GM19438 (cell line): Measurements from ENCODE around the gene MRPL36.
A peak's percentile ranks its signal among the peaks of the same experiment; 100 is the strongest.
"Not testable (repeated sequence)": the region's sequence is repeated elsewhere in the genome, so short reads cannot be mapped to it uniquely, and the experiment has no call there.

Experiments
- ATAC-seq: cut with Tn5 transposase; IDR thresholded peaks from one replicate; pipeline ENCODE4 v1.9.1; 2021; ENCODE audit warnings: low read depth; ENCODE audit not compliant: unreplicated experiment

Gene MRPL36

DNA sequence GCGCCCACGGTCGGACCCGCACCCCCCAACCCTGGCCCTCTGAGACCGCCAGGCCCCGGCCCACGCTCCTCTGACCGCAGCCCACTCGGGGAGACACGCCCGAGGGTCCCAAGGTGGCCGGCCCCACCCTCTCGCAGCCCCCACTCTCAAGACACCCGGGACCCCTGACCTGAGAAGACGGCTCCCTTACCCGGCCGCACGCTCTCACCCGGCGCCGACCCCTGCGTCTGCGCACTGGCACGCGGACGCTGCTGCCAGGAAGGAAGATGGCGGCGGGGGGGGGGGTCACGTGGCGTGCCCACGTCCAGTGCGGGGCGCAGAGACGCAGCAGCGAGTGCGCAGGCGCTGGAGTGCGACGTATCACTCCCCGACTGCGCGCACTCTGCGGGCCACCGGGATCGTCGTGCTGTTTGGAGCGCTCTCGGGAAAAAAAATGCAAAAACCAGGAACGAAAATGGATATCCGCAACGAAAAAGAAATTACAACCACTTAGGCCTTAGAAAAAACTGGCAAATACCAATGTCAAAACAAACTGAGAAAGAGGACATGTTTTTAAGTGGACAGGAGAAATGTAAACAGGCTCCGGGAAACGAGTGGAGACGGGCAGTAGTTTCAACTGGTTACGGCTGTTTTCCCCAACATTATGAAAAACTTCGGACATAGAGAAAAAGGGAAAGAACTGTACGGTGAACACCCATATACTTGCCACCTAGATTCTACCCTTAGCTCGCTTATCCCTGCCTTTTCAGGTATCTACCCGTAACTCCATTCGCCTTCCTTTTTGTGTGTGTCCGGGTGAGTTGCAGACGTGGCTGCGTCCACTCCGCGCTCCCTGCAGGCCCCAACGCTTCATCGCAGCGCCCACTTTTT is at the start of gene MRPL36:
MRPL36 (minus strand) TSS at position 236 of the 870 bp plus-strand sequence. CDS start 902 bp downstream, outside the sequence.
- ATAC-seq: peak; percentile 45

DNA sequence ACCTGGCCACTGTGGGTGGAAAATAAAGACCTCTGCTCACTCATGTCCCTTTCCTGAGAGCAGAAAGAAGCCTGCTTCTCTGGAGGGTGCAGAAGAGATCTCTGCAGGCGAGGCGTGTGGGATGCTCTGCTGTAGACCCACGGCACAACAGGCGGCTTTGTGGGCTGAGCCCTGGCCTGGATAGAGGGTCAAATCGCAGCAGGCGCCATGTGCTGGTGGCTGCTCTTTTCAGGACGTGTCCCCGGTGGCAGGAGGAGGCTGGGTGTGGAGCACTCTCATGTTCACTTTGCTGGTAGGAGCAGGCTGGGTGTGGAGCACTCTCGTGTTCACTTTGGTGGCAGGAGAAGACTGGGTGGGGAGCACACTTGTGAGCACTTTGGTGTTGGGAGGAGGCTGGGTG is 48.0 kb upstream of the MRPL36 start:
- no peak for ATAC-seq

DNA sequence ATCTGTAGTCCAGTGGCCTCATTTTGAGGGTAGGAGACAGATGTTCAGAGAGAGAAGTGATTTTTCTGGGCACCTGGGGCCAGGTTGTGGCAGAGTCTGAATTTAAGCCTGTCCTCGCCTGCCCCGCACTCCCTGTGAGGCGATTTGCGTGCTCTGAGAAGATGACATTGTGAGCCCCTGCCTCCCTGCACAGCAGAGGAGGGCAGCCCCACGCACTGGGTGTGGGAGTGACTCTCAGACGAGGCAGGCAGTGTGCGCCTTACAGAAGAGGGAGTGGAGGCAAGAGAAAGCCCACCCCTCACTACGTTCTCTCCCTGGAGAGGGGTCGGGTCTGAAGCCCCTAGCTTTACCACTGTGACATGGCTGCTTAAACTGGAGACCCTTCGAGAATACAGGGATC is 47.4 kb upstream of the MRPL36 start:
- no peak for ATAC-seq

DNA sequence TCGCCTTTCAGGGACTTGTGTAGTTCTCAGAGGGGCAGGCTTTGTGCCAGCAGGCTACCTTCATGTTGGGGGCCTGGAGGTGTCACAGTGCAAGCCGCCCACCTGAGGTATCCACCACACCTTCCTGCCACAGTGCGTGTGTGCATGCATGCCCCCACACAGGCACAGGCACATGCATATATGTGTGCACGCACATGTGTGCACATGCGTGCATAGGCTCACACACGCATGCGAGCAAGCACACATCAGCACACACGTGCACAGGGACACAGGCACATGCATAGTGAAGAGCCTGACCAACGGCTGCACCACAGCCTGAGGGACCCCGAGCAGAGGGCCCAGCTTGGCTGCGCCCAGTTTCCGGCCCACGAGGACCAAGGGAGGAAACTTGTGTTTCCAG is 46.9 kb upstream of the MRPL36 start:
- ATAC-seq: no peak

DNA sequence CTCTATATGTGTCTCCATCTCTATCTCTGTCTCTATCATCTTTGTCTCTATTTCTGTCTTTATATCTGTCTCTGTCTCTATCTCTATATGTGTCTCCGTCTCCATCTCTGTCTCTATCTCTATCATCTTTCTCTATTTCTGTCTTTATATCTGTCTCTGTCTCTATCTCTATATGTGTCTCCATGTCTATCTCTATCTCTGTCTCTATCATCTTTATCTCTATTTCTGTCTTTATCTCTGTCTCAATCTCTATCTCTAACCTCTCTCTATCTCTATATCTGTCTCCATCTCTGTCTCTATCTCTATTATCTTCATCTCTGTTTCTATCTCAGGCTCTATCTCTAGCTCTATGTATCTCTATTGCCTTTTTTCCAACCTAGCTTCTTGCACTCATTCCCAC is 46.1 kb upstream of the MRPL36 start:
- ATAC-seq: no peak

DNA sequence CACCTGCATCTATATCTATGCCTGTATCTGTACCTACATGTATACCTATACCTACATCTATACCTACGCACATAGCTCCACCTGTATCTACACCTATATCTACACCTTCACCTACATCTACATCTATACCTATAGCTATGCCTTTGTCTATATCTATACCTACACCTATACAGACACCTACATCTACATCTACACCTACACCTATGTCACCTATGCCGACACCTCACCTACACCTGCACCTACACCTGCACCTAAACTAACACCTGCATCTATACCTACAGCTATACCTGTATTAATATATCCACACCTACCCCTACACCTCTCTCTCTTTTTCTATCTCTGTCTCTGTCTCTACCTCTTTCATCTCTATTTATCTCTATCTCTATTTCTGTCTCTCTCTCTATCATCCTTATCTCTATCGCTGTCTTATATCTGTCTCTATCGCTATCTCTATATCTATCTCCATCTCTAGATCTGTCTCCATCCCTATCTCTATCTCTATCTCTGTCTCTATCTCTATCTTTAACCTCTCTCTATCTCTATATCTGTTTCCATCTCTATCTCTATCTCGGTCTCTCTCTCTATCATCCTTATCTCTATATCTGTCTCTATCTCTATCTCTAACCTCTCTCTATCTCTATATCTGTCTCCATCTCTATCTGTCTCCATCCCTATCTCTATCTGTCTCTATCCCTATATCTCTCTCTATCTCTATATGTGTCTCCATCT is 45.2 kb upstream of the MRPL36 start:
- ATAC-seq: no peak

DNA sequence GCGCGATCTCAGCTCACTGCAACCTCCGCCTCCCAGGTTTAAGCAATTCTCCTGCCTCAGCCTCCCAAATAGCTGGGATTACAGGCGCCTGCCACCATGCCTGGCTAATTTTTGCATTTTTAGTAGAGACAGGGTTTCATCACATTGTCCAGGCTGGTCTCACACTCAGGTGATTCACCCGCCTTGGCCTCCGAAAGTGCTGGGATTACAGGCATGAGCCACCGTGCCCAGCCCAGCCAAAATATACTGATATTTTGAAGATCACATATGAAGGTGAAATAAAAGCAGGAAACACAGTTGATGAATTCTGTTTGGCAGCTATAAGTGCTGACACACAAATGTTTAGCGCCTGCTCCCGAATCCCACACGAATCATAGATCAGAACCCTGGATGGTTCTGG is 44.1 kb upstream of the MRPL36 start:
- not testable (repeated sequence) for ATAC-seq

DNA sequence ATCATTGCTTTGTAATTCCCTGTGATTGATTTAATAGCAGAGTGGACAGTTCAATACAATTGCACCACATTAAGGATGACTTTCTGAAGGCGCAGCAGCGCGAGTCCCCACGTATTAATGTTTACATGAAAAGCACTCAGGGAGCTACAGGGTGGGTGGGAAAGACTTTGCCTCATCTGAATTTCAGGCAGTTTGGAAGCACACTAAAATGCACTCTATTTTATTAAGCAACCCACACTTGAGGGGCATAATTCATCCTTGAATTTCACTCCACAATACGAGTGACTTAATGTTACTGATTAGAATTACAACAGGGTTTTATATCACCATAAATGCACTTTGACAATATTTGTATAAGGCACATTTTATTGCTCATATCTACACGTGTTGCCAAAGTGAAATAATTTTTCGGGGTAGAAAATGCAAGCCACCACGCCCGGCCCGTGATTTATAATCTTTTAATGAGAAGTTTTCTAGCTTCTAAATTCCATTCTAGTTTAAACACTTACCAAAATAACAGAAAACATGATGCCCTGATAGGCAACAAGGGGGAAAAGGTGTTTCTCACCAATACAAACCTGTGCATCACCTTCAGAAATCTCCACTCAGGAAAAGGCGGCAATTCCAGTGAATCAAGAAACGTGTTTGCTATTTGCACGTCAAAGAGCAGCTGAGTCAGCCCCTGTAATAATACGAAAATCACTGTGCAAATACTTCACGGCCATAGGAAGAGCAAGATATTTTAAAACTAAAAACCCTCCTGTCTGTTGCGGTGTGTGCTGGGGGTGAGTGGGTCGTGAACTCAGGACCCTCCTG is 42.6 kb upstream of the MRPL36 start:
- ATAC-seq: no peak

DNA sequence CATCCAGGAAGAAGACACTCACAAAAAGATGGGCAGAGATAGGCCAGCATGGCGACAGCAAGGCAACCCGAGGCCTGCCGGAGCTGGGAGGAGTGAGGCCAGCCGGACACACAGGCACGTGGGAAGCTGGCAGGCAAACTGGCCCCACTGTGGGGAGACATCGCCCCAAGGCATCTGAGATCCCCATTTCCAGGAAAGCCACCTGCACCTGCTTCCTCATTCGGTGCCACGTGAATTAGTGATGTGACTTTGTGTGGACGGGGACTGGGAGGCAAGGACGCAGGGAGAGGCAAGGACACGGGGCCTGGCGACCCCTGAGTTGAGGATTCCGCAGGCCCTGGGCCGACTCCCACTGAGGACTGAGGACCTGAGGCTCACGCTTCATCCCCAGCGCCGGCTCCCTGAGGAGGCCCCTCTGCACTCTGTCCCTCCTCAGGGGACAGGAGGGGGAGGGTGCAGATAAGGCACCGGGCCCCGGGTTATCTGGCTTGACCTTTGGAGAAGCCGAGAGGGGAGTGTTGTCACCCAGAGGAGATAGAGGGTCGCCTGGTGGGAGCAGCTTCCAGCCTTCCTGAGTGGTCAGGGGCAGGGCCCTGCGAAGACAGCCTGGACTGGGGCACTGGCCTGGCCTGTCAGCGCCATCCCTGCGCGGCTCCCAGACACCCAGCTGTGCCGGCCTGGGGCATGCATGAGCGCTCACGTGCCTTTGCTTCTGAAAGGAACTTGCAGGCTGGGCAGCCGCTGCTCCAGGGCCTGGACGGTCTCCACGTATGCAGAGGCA is 41.3 kb upstream of the MRPL36 start:
- ATAC-seq: no peak

DNA sequence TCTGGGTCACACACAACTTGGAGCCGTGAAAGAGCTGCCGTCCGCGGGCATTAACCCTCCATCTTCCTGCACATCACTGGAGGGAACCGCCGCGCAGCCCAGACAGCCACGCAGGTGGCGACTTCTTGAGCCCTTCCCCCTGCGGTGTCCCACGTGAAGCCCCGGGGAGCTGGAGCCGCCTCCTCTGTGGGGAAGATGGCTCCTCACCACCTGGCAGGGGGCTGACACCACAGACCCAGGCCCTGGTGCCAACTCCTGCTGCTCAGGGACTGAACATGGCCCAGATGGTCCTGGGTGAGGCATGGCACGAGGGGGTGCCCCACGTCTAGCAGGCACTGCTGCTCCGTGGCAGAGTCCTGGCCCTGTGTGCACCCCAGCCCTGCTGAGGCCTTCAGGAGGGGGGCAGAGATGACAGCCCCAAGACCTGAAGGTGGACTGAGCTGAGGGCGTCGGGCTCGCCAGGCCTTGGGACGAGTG is 40.5 kb upstream of the MRPL36 start:
- no peak for ATAC-seq

DNA sequence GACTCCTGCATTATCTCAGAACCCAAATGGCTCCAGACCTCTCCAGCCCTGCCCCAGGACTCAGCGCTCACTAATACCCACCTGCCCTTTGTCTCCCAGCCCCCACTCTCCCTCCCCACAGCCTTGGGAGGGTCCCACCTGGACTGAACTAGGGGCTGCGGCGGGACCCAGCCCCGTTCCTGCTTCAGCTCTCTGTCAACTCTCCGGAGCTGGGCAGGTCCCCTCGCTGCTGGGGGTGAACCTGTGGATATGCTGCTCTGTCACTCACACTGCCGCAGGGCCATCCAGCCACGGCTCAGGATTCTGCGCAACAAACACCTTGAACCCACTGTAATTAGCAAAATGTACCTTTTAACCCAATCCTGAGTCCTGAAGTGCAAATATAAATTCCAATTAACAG is 38.4 kb upstream of the MRPL36 start:
- ATAC-seq: no peak

DNA sequence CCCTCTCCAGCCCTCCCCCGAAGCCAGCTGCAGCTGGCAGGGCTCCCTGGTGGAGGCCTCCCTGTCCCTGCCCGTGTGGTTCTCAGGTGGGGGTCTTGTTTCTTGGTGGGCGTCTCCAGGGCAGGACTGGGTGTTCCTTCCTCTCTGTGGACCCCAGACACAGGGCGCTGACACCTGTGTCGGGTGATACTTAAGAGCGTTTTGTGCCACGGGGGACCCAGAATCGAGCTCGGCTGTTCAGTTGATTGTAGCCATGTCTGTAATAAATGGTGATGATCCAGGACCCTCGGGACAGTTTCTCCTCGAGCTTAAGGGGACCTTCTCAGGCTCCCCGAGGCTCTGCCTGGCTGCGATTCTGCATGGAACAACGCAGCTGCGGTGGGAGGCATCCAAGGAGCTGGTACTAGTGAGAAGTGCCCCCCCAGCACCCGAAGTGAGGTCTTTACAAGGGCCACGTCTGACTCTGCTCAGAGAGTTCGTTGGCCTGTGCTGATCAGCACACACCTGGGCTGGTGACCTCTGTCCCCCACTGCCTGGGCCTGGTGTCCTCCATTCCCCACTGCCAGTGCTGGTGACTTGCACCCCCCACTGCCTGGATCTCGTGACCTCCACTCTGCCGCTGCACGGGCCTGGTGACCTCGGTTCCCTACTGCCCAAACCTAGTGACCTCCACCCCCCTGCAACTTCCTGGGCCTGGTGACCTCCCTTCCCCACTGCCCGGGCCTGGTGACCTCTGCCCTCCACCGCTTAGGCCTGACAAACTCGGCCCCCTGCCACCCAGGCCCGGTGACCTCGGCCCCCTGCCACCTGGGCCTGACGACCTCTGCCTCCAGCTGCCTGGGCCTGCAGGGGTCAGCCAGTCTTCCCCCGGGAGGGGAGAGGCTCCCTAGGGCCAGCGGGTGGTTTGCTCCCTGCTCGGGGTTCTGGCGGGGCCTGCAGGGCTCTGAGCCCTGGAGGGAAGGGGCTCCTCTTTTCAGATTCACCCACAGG is 37.5 kb upstream of the MRPL36 start:
- no peak for ATAC-seq

DNA sequence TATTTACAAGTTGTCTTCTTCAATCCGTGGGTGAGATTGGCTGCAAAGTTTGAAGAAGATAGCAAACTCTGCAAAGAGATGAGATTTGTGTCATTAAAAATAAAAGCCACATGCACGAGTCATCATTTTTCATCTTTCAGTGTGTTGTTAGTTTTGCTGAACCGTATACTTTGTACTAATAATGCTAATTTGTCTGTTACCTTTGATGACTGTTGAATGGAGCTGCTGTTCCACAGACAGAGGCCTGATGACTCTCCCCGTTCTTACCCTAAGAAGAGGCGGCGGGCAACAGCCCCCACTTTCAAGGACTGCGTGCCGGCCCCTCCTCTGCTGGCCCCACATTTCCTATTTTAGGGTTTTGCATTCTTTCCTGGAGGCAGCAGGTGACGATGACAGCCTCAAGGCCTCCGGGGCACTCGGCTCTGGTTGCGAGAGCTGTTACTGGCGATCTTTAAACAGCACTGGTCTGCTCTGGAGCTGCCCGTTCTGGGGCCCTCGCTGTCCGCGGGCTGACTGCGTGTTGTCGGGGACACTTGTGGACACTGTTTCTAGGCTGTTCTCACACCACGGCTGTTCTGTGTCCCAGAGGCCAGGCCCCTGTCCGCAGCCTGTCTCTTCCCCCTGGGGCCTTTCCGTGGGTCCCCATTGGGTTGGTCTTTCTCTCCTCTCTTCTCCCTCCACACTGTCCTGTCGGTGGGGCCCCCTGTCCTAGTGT is 36.7 kb upstream of the MRPL36 start:
- ATAC-seq: no peak

DNA sequence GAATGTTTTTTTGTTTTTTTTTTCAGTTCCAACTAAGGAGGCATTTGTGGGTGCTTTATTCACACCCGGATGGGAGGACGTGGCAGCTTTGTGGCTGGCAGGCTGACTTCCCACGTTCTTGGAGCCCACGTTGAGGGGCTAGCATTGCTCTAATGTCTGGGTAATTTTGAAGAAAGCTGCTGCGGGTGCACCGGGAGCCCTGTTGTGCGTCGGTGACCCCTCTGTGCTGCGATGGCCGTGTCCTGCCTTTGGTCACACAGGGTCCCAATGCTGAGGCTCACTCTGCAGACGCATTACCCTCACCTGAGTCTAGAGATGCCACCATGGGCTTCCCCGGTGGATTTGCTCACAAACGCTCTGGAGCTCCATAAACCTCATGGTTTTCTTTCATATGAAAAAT is 35.8 kb upstream of the MRPL36 start:
- no peak for ATAC-seq

DNA sequence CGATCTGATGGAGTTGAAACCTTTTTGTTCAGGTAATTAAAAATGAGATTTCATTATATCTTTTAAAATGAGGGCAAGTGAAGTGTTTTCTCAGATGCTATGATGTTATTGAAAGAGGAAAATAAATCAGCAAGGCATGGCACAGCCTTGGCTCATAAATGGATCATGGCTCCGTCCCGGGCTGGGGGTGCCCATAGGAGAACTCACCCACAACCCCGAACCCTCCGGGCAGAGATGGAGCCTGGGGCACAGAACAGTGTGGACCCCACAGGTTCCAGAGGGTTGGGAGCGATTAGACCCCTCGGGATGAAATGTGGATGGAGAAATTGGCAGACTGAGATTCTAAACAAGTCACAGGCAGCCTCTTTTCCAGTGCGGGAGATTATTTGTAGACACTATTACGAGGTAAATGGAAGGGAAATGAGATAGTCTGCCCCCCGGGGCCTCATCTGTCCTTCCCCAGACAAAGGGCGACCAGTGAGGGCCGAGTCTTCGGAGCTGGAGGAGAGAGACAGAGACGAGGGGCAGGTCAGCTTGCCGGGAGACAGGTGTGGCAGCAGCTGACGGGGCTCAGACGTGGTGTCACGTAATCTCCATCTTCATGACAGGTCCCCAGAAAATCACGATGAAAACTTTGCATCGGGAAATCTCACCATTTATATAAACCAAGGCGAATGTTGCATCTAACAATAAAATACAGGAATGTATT is 35.2 kb upstream of the MRPL36 start:
- ATAC-seq: no peak

DNA sequence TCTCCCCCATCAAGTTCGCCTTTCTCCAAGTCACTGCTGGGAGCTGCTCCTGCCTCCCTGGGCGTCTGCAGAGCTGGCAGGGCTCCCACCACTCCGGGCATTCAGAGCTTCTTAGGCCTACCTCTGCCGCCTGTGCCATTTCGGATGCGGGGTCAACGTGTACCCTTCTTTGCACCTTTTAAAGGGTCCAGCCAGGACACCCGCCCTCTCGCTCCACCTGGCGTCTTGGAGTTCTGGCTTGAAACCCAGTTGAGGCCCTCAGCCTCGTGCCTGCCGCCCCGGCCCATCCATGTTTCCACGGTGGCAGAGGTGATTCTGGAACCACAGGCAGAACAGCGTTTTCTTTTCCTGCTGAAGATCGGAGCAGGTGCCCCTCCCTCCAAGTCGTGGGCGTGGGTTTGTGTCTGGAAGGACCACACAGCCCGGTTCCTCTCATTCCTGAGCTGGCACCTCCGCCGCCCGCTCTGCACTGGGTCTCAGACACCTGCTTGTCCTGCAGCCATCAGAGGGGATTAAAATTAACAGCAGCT is 34.5 kb upstream of the MRPL36 start:
- no peak for ATAC-seq

DNA sequence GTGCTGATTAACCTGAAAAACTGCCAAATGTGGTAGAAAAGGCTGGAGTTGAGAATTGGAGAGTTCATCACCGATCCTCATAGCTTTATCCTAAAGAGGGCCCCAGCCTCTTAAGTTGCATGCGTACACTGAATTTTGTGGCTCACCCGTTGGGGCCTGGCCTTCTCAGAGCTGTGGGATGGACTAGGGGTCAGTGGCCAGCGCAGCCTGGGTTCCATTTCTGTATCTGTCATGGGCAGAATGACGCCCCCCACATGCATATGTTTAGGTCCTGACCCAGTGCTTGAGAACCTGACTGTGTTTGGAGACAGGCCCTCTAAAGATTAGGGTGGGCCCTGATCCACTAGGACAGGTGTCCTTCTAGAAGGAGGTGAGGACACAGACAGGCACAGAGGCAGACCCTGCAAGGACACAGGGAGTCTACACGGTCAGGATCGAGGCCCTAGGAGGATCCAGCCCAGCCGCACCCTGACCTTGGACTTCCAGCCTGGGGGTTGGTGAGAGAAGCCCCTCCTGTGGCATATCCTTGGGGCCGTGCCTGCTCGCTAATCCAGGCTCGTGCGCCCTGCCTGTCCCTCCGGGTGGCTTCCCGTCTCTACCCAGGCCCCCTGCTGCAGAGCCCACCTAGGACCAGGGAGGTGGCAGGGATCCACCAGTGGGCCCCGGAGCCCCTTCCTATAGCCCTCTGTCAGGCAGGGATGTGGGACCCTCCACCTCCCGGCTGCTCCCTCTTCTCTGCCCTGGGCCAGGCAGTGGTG is 33.8 kb upstream of the MRPL36 start:
- ATAC-seq: no peak
